GM23338 (cell line): ENCODE data around the gene TOX2. TPM values are rescaled to one million over a fixed set of nuclear protein-coding genes. Genes with fewer than 3 reads are reported as not detected.

ENCODE experiments used
- ATAC-seq: fragments of 200-7000 bp; cut with Tn5 transposase; 3 replicates; pipeline ENCODE4 v1.9.1; 2020
- DNase-seq: peaks from one replicate; pipeline ENCODE4 v3.0.0-alpha.2; 2015; ENCODE audit warnings: low spot score
- H2AFZ ChIP-seq: fragments of 200-600 bp; sonication (generic); 2 replicates; pipeline ENCODE4 v1.8.0; 2016; ENCODE audit warnings: antibody characterized with exemption, mild to moderate bottlenecking, moderate library complexity
- H3F3A ChIP-seq: fragments of 200-600 bp; sonication (generic); replicated peaks from 2 replicates; pipeline ENCODE4 v1.8.0; 2017; ENCODE audit warnings: antibody characterized with exemption, mixed run types, low read depth
- H3K27ac ChIP-seq: fragments of 200-600 bp; sonication (generic); 2 replicates; pipeline ENCODE4 v1.6.1; 2016; ENCODE audit warnings: low read depth
- H3K27me3 ChIP-seq: fragments of 200-600 bp; sonication (generic); 2 replicates; pipeline ENCODE4 v1.8.0; 2016; ENCODE audit warnings: mild to moderate bottlenecking, mixed run types, moderate library complexity; ENCODE audit not compliant: insufficient read depth
- H3K36me3 ChIP-seq: fragments of 200-600 bp; sonication (generic); 2 replicates; pipeline ENCODE4 v1.8.0; 2016; ENCODE audit warnings: mild to moderate bottlenecking; ENCODE audit not compliant: insufficient read depth
- H3K4me1 ChIP-seq: fragments of 200-600 bp; sonication (generic); 2 replicates; pipeline ENCODE4 v1.8.0; 2016; ENCODE audit warnings: mild to moderate bottlenecking, moderate library complexity; ENCODE audit not compliant: insufficient read depth
- H3K4me2 ChIP-seq: fragments of 200-600 bp; sonication (generic); 2 replicates; pipeline ENCODE4 v1.7.1; 2017; ENCODE audit warnings: mixed run types
- H3K4me3 ChIP-seq: fragments of 200-600 bp; sonication (generic); 2 replicates; pipeline ENCODE4 v1.6.1; 2016; ENCODE audit warnings: mixed run types
- H3K79me2 ChIP-seq: fragments of 200-600 bp; sonication (generic); replicated peaks from 2 replicates; pipeline ENCODE4 v1.8.0; 2017; ENCODE audit warnings: mild to moderate bottlenecking; ENCODE audit not compliant: insufficient read depth
- H3K9me2 ChIP-seq: fragments of 200-600 bp; sonication (generic); 2 replicates; pipeline ENCODE4 v1.8.0; 2017; ENCODE audit not compliant: insufficient read depth
- H4K20me1 ChIP-seq: fragments of 200-600 bp; sonication (generic); replicated peaks from 2 replicates; pipeline ENCODE4 v1.8.0; 2017; ENCODE audit warnings: mild to moderate bottlenecking; ENCODE audit not compliant: insufficient read depth
- H3K27ac Mint-ChIP-seq: 2 replicates; pipeline ENCODE4 v1.8.0; 2020; ENCODE audit warnings: inconsistent platforms, mild to moderate bottlenecking, moderate library complexity, mixed read lengths
- H3K27me3 Mint-ChIP-seq: 3 replicates; pipeline ENCODE4 v1.8.0; 2022; ENCODE audit warnings: low read depth, mild to moderate bottlenecking, moderate library complexity, mixed read lengths, inconsistent platforms; ENCODE audit not compliant: insufficient read depth, poor library complexity
- H3K36me3 Mint-ChIP-seq: 3 replicates; pipeline ENCODE4 v1.8.0; 2021; ENCODE audit warnings: low read depth, mild to moderate bottlenecking, inconsistent platforms, moderate library complexity, mixed read lengths
- H3K4me1 Mint-ChIP-seq: 3 replicates; pipeline ENCODE4 v1.8.0; 2020; ENCODE audit warnings: mild to moderate bottlenecking, inconsistent platforms, mixed read lengths
- H3K4me3 Mint-ChIP-seq: 3 replicates; pipeline ENCODE4 v1.8.0; 2021; ENCODE audit warnings: moderate library complexity, mild to moderate bottlenecking, inconsistent platforms, mixed read lengths
- H3K9me3 Mint-ChIP-seq: 3 replicates; pipeline ENCODE4 v1.8.0; 2020; ENCODE audit warnings: moderate library complexity, mild to moderate bottlenecking, inconsistent platforms, mixed read lengths
- CREB1 ChIP-seq: fragments of 250-450 bp; sonication (Bioruptor Pico); IDR thresholded peaks from 2 replicates; pipeline ENCODE4 v1.5.0; 2020; ENCODE audit warnings: low read depth, mild to moderate bottlenecking, moderate library complexity
- EZH2 ChIP-seq: fragments of 200-600 bp; sonication (generic); IDR thresholded peaks from one replicate; pipeline ENCODE4 v1.8.0; 2017; ENCODE audit warnings: antibody characterized with exemption, mild to moderate bottlenecking, low read depth; ENCODE audit not compliant: unreplicated experiment
- EZH2phosphoT487 ChIP-seq: fragments of 200-600 bp; sonication (generic); IDR thresholded peaks from one replicate; pipeline ENCODE4 v1.8.1; 2018; ENCODE audit warnings: antibody characterized with exemption; ENCODE audit not compliant: unreplicated experiment
- JUNB ChIP-seq: IDR thresholded peaks from one replicate; pipeline ENCODE4 v1.6.1; 2016; ENCODE audit warnings: antibody characterized with exemption; ENCODE audit not compliant: unreplicated experiment
- NANOG ChIP-seq: IDR thresholded peaks from 2 replicates; pipeline ENCODE4 v1.6.1; 2016; ENCODE audit warnings: antibody characterized with exemption, borderline replicate concordance
- POLR2AphosphoS5 ChIP-seq: IDR thresholded peaks from 2 replicates; pipeline ENCODE4 v1.6.1; 2016; ENCODE audit warnings: antibody characterized with exemption, low read depth
- STAT1 ChIP-seq: IDR thresholded peaks from one replicate; pipeline ENCODE4 v1.6.1; 2016; ENCODE audit warnings: antibody characterized with exemption; ENCODE audit not compliant: unreplicated experiment
- ZNF114 ChIP-seq: fragments of 250-450 bp; sonication (Bioruptor Pico); IDR thresholded peaks from 2 replicates; pipeline ENCODE4 v1.5.0; 2020; ENCODE audit warnings: mild to moderate bottlenecking, moderate library complexity
- ZNF331 ChIP-seq: fragments of 250-450 bp; sonication (Bioruptor Pico); IDR thresholded peaks from 2 replicates; pipeline ENCODE4 v1.5.0; 2020; ENCODE audit warnings: low read depth, mild to moderate bottlenecking, moderate library complexity
- polyA plus RNA-seq: library from polyadenylated mRNA; unstranded; fragments of >200 nt; fragmentation: Nextera tagmentation; extraction: Ambion mirVana; gene quantifications from 2 replicates; pipeline ENCODE4 v1.2.1, GENCODE V29; 2016
- total RNA-seq: library from RNA; depleted of rRNA; stranded (reverse); fragments of >200 nt; shearing (Covaris generic); gene quantifications from 2 replicates; pipeline ENCODE4 v1.2.3, GENCODE V29; 2014
- TF ChIP-seq, protein P1 (sequence below): IDR thresholded peaks from 2 replicates; pipeline ENCODE4 v1.6.1; 2016; ENCODE audit warnings: antibody characterized with exemption
- TF ChIP-seq, protein P2 (sequence below): fragments of 250-450 bp; sonication (Bioruptor Pico); IDR thresholded peaks from 2 replicates; pipeline ENCODE4 v1.5.0; 2020; ENCODE audit warnings: mild to moderate bottlenecking, moderate library complexity
- TF ChIP-seq, protein P3 (sequence below), 2 experiments: fragments of 200-600 bp in 1 of 2; sonication (generic) in 1 of 2; conservative IDR thresholded peaks; 2 replicates each; pipeline versions ENCODE4 v1.5.1 to v1.6.1; 2016 to 2017; ENCODE audit warnings: antibody characterized with exemption in 2 of 2, low read depth in 2 of 2, mild to moderate bottlenecking in 2 of 2, moderate library complexity in 1 of 2
- TF ChIP-seq, protein P4 (sequence below): IDR thresholded peaks from one replicate; pipeline ENCODE4 v1.6.1; 2018; ENCODE audit warnings: antibody characterized with exemption; ENCODE audit not compliant: unreplicated experiment

The TOX2 gene
- total and polyA plus RNA-seq, 2 experiments from 2014 or later, result 1.4 to 1.5 TPM

DNA sequence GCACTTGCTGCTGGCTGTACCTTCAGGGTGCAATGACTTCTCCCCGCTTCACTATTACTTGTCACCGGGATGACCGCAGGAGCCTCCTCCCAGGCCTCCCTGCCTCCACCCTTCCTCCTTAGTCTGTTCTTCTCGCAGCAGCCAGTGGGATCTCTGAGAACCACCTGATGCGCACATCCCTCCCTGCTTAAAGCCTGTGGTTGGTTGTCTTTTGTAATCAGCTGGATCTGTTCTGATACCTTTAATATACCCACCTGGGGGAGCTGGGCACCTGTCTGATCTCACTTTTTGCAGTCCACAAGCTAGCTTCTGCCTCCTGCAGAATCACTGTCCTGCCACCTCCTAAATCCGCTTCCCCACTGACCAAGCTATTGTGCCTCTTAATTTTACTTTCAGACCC lies 34.6 kb downstream of the TOX2 start:
- Mint-ChIP-seq H3K27me3 (peaks cover 8% of the 10 kb centered on the region), H3K4me3 (no peak overlapping the region), H3K4me1 (peaks cover 21% of the 10 kb centered on the region), H3K27ac (no peak overlapping the region), H3K36me3 (no peaks in the 10 kb centered on the region), H3K9me3 (no peaks in the 10 kb centered on the region)
- H3K4me2 ChIP-seq, result no peak overlapping the region
- no peaks in the 10 kb centered on the region for H4K20me1 ChIP-seq
- H3K36me3 ChIP-seq, result no peaks in the 10 kb centered on the region
- H3K27ac ChIP-seq, result no peak overlapping the region
- H3K4me1 ChIP-seq, result no peaks in the 10 kb centered on the region
- no peaks in the 10 kb centered on the region for H3K9me2 ChIP-seq
- TF ChIP-seq, protein P1, sequence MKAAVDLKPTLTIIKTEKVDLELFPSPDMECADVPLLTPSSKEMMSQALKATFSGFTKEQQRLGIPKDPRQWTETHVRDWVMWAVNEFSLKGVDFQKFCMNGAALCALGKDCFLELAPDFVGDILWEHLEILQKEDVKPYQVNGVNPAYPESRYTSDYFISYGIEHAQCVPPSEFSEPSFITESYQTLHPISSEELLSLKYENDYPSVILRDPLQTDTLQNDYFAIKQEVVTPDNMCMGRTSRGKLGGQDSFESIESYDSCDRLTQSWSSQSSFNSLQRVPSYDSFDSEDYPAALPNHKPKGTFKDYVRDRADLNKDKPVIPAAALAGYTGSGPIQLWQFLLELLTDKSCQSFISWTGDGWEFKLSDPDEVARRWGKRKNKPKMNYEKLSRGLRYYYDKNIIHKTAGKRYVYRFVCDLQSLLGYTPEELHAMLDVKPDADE, result no peak
- TF ChIP-seq, protein P2, sequence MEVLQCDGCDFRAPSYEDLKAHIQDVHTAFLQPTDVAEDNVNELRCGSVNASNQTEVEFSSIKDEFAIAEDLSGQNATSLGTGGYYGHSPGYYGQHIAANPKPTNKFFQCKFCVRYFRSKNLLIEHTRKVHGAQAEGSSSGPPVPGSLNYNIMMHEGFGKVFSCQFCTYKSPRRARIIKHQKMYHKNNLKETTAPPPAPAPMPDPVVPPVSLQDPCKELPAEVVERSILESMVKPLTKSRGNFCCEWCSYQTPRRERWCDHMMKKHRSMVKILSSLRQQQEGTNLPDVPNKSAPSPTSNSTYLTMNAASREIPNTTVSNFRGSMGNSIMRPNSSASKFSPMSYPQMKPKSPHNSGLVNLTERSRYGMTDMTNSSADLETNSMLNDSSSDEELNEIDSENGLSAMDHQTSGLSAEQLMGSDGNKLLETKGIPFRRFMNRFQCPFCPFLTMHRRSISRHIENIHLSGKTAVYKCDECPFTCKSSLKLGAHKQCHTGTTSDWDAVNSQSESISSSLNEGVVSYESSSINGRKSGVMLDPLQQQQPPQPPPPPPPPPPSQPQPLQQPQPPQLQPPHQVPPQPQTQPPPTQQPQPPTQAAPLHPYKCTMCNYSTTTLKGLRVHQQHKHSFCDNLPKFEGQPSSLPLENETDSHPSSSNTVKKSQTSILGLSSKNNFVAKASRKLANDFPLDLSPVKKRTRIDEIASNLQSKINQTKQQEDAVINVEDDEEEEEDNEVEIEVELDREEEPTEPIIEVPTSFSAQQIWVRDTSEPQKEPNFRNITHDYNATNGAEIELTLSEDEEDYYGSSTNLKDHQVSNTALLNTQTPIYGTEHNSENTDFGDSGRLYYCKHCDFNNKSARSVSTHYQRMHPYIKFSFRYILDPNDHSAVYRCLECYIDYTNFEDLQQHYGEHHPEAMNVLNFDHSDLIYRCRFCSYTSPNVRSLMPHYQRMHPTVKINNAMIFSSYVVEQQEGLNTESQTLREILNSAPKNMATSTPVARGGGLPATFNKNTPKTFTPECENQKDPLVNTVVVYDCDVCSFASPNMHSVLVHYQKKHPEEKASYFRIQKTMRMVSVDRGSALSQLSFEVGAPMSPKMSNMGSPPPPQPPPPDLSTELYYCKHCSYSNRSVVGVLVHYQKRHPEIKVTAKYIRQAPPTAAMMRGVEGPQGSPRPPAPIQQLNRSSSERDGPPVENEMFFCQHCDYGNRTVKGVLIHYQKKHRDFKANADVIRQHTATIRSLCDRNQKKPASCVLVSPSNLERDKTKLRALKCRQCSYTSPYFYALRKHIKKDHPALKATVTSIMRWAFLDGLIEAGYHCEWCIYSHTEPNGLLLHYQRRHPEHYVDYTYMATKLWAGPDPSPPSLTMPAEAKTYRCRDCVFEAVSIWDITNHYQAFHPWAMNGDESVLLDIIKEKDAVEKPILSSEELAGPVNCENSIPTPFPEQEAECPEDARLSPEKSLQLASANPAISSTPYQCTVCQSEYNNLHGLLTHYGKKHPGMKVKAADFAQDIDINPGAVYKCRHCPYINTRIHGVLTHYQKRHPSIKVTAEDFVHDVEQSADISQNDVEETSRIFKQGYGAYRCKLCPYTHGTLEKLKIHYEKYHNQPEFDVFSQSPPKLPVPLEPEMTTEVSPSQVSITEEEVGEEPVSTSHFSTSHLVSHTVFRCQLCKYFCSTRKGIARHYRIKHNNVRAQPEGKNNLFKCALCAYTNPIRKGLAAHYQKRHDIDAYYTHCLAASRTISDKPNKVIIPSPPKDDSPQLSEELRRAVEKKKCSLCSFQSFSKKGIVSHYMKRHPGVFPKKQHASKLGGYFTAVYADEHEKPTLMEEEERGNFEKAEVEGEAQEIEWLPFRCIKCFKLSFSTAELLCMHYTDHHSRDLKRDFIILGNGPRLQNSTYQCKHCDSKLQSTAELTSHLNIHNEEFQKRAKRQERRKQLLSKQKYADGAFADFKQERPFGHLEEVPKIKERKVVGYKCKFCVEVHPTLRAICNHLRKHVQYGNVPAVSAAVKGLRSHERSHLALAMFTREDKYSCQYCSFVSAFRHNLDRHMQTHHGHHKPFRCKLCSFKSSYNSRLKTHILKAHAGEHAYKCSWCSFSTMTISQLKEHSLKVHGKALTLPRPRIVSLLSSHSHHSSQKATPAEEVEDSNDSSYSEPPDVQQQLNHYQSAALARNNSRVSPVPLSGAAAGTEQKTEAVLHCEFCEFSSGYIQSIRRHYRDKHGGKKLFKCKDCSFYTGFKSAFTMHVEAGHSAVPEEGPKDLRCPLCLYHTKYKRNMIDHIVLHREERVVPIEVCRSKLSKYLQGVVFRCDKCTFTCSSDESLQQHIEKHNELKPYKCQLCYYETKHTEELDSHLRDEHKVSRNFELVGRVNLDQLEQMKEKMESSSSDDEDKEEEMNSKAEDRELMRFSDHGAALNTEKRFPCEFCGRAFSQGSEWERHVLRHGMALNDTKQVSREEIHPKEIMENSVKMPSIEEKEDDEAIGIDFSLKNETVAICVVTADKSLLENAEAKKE (CRISPR knock-in tag), result no peak
- TF ChIP-seq EZH2 (no peak), JUNB (no peak), EZH2phosphoT487 (no peak), CREB1 (CRISPR knock-in tag) (no peak), NANOG (no peak), POLR2AphosphoS5 (no peak), ZNF331 (no peak), STAT1 (no peak), ZNF114 (CRISPR knock-in tag) (no peak)
- TF ChIP-seq, protein P3, sequence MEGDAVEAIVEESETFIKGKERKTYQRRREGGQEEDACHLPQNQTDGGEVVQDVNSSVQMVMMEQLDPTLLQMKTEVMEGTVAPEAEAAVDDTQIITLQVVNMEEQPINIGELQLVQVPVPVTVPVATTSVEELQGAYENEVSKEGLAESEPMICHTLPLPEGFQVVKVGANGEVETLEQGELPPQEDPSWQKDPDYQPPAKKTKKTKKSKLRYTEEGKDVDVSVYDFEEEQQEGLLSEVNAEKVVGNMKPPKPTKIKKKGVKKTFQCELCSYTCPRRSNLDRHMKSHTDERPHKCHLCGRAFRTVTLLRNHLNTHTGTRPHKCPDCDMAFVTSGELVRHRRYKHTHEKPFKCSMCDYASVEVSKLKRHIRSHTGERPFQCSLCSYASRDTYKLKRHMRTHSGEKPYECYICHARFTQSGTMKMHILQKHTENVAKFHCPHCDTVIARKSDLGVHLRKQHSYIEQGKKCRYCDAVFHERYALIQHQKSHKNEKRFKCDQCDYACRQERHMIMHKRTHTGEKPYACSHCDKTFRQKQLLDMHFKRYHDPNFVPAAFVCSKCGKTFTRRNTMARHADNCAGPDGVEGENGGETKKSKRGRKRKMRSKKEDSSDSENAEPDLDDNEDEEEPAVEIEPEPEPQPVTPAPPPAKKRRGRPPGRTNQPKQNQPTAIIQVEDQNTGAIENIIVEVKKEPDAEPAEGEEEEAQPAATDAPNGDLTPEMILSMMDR (conservative IDR thresholded peaks at IDR 0.05; ENCODE audit: low read depth in 2 of 2), result no peak
- TF ChIP-seq, protein P4, sequence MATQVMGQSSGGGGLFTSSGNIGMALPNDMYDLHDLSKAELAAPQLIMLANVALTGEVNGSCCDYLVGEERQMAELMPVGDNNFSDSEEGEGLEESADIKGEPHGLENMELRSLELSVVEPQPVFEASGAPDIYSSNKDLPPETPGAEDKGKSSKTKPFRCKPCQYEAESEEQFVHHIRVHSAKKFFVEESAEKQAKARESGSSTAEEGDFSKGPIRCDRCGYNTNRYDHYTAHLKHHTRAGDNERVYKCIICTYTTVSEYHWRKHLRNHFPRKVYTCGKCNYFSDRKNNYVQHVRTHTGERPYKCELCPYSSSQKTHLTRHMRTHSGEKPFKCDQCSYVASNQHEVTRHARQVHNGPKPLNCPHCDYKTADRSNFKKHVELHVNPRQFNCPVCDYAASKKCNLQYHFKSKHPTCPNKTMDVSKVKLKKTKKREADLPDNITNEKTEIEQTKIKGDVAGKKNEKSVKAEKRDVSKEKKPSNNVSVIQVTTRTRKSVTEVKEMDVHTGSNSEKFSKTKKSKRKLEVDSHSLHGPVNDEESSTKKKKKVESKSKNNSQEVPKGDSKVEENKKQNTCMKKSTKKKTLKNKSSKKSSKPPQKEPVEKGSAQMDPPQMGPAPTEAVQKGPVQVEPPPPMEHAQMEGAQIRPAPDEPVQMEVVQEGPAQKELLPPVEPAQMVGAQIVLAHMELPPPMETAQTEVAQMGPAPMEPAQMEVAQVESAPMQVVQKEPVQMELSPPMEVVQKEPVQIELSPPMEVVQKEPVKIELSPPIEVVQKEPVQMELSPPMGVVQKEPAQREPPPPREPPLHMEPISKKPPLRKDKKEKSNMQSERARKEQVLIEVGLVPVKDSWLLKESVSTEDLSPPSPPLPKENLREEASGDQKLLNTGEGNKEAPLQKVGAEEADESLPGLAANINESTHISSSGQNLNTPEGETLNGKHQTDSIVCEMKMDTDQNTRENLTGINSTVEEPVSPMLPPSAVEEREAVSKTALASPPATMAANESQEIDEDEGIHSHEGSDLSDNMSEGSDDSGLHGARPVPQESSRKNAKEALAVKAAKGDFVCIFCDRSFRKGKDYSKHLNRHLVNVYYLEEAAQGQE, result no peak
- no peak overlapping the region for H3K4me3 ChIP-seq
- H2AFZ ChIP-seq, result no peak overlapping the region
- H3K27me3 ChIP-seq, result no peaks in the 10 kb centered on the region
- ATAC-seq (no peak), DNase-seq (no peak)
- no peaks in the 10 kb centered on the region for H3K79me2 ChIP-seq
- H3F3A ChIP-seq, result no peaks in the 10 kb centered on the region
